ENCODE measurements around the gene ATAD5.

- TF ChIP-seq CTCF (IDR thresholded peaks at IDR 0.05) (peak; percentile 40), EZH2 (IDR thresholded peaks at IDR 0.05) (no peak), EZH2phosphoT487 (IDR thresholded peaks at IDR 0.05) (no peak)
Measured at GRCh38 chr17:30920282-30920681, 88.5 kb downstream of the ATAD5 start.
